IMR-90 (cell line): ENCODE measurements around the gene MRPL12. TPM values are rescaled to one million over a fixed set of nuclear protein-coding genes. Genes with fewer than 3 reads are reported as not detected.

Experiments
- ATAC-seq: fragments of 200-7000 bp; cut with Tn5 transposase; 2 replicates; pipeline ENCODE4 v1.9.1; 2020; ENCODE audit warnings: low read depth, mild to moderate bottlenecking, moderate library complexity
- BruUV-seq: library from RNA; stranded (reverse); fragments of 400-500 nt; replicated peaks from 2 replicates; lab custom pipeline; 2021; lab: Mats Ljungman, UMichigan
- CTCF ChIA-PET: fragments of 300-600 bp; formaldehyde crosslinking; extraction: SDS; loops from one replicate; lab custom pipeline; 2021; ENCODE audit warnings: antibody characterized with exemption; lab: Yijun Ruan, JAX
- POLR2A ChIA-PET: fragments of 300-600 bp; sonication (Branson Sonifier 250); formaldehyde crosslinking; loops from one replicate; lab custom pipeline; 2022; ENCODE audit warnings: antibody characterized with exemption; ENCODE audit not compliant: unreplicated experiment; lab: Charles Lee
- DNase-seq: peaks from one replicate; pipeline ENCODE4 v3.0.0; 2013
- H2AFZ ChIP-seq: replicated peaks from 2 replicates; pipeline ENCODE3; 2013; ENCODE audit warnings: low read length, mild to moderate bottlenecking; ENCODE audit not compliant: poor library complexity
- H2AK5ac ChIP-seq: 2 replicates; pipeline ENCODE4 v1.6.1; 2013; ENCODE audit warnings: low read depth, low read length, inconsistent platforms
- H2AK9ac ChIP-seq: replicated peaks from 2 replicates; pipeline ENCODE3; 2013; ENCODE audit warnings: mild to moderate bottlenecking, low read depth, low read length, moderate library complexity; ENCODE audit not compliant: poor library complexity
- H2BK120ac ChIP-seq: 2 replicates; pipeline ENCODE4 v1.6.1; 2013; ENCODE audit warnings: low read depth, low read length, inconsistent platforms
- H2BK15ac ChIP-seq: 3 replicates; pipeline ENCODE4 v1.6.1; 2013; ENCODE audit warnings: low read depth, low read length, inconsistent platforms
- H2BK20ac ChIP-seq: 2 replicates; pipeline ENCODE4 v1.6.1; 2013; ENCODE audit warnings: low read depth, mild to moderate bottlenecking, inconsistent platforms, low read length, moderate library complexity
- H2BK5ac ChIP-seq: 2 replicates; pipeline ENCODE4 v1.6.1; 2013; ENCODE audit warnings: mild to moderate bottlenecking, low read depth, low read length, inconsistent platforms; ENCODE audit not compliant: poor library complexity, severe bottlenecking
- H3K14ac ChIP-seq: replicated peaks from 2 replicates; pipeline ENCODE4 v1.6.1; 2013; ENCODE audit warnings: low read depth, low read length, inconsistent platforms
- H3K18ac ChIP-seq: 2 replicates; pipeline ENCODE4 v1.6.1; 2013; ENCODE audit warnings: low read depth, low read length, control low read depth
- H3K23ac ChIP-seq: 2 replicates; pipeline ENCODE4 v1.6.1; 2013; ENCODE audit warnings: low read depth, low read length, inconsistent platforms
- H3K27ac ChIP-seq: 2 replicates; pipeline ENCODE4 v1.5.1; 2013; ENCODE audit warnings: mild to moderate bottlenecking, control low read depth, low read length; ENCODE audit not compliant: insufficient read depth
- H3K27me3 ChIP-seq: 2 replicates; pipeline ENCODE4 v1.6.1; 2013; ENCODE audit warnings: low read length; ENCODE audit not compliant: control insufficient read depth, insufficient read depth
- H3K36me3 ChIP-seq: 2 replicates; pipeline ENCODE4 v1.6.1; 2013; ENCODE audit warnings: low read length, mixed read lengths; ENCODE audit not compliant: control insufficient read depth, insufficient read depth
- H3K4ac ChIP-seq: 2 replicates; pipeline ENCODE4 v1.6.1; 2013; ENCODE audit warnings: low read depth, low read length, inconsistent platforms
- H3K4me1 ChIP-seq: 2 replicates; pipeline ENCODE4 v1.6.1; 2013; ENCODE audit warnings: low read length, mixed read lengths; ENCODE audit not compliant: control insufficient read depth, insufficient read depth
- H3K4me2 ChIP-seq: 2 replicates; pipeline ENCODE4 v1.6.1; 2013; ENCODE audit warnings: low read depth, mild to moderate bottlenecking, control low read depth, low read length, moderate library complexity
- H3K4me3 ChIP-seq: 2 replicates; pipeline ENCODE4 v1.5.1; 2013; ENCODE audit warnings: low read depth, mild to moderate bottlenecking, control low read depth, low read length, moderate library complexity; ENCODE audit not compliant: insufficient read depth
- H3K56ac ChIP-seq: 2 replicates; pipeline ENCODE4 v1.6.1; 2013; ENCODE audit warnings: low read length, inconsistent platforms; ENCODE audit not compliant: insufficient read depth; ENCODE audit errors: extremely low read depth
- H3K79me1 ChIP-seq, 2 experiments: 2 replicates each; pipeline ENCODE4 v1.6.1; 2013; ENCODE audit warnings: low read length in 2 of 2, inconsistent platforms in 1 of 2, low read depth in 1 of 2
- H3K9ac ChIP-seq: 2 replicates; pipeline ENCODE4 v1.6.1; 2013; ENCODE audit warnings: low read depth, low read length, control low read depth
- H3K9me1 ChIP-seq: 2 replicates; pipeline ENCODE4 v1.6.1; 2013; ENCODE audit warnings: low read length, inconsistent platforms; ENCODE audit not compliant: insufficient read depth
- H3K9me3 ChIP-seq: 2 replicates; pipeline ENCODE4 v1.6.1; 2013; ENCODE audit warnings: low read length; ENCODE audit not compliant: control insufficient read depth, insufficient read depth
- H4K20me1 ChIP-seq: 2 replicates; pipeline ENCODE4 v1.6.1; 2013; ENCODE audit warnings: low read length, inconsistent platforms; ENCODE audit not compliant: insufficient read depth
- H4K5ac ChIP-seq: 2 replicates; pipeline ENCODE4 v1.6.1; 2013; ENCODE audit warnings: mild to moderate bottlenecking, low read depth, low read length, control low read depth
- H4K8ac ChIP-seq, 2 experiments: 2 replicates each; pipeline ENCODE4 v1.6.1; 2013; ENCODE audit warnings: low read depth in 2 of 2, low read length in 2 of 2, control low read depth in 1 of 2, inconsistent platforms in 1 of 2
- H4K91ac ChIP-seq: 2 replicates; pipeline ENCODE4 v1.6.1; 2013; ENCODE audit warnings: low read depth, low read length, inconsistent platforms; ENCODE audit not compliant: insufficient read depth
- MAZ ChIP-seq: IDR thresholded peaks from 2 replicates; pipeline ENCODE4 v1.6.1; 2012; ENCODE audit warnings: low read depth, mild to moderate bottlenecking, low read length, improper control_type of control experiment, moderate library complexity, borderline replicate concordance
- RAD21 ChIP-seq: IDR thresholded peaks from 2 replicates; pipeline ENCODE4 v1.6.1; 2012; ENCODE audit warnings: low read length, improper control_type of control experiment
- SMC3 ChIP-seq: fragments of 150-350 bp; IDR thresholded peaks from 2 replicates; pipeline ENCODE4 v1.6.1; 2016; ENCODE audit warnings: low read depth, mild to moderate bottlenecking, antibody characterized with exemption, low read length, moderate library complexity
- WGBS, 2 experiments: methylation state at CpG; one replicate each; pipeline versions ENCODE4 v1.1.5 to v1.1.7; 2013; ENCODE audit warnings: missing lambda C conversion rate in 2 of 2; ENCODE audit not compliant: insufficient read length in 1 of 2; ENCODE audit errors: extremely low coverage in 2 of 2; 5-methylcytosine and 5-hydroxymethylcytosine counted together
- dilution Hi-C: fragments of 300-500 bp; cut with HindIII; formaldehyde crosslinking; loops from one replicate; pipeline ENCODE4 v1.14.3; 2018; ENCODE audit warnings: low sequenced_read_pairs; ENCODE audit not compliant: unreplicated experiment
- in situ Hi-C: fragments of 300-500 bp; cut with MboI; formaldehyde crosslinking; loops from 3 replicates; pipeline ENCODE4 v1.14.3; 2019; ENCODE audit warnings: low sequenced_read_pairs, inconsistent platforms, mixed read lengths
- intact Hi-C: fragments of 100-400 bp; cut with micrococcal nuclease; formaldehyde crosslinking; loops from 2 replicates; pipeline ENCODE4 v1.10.0; 2022
- polyA plus RNA-seq, 3 experiments: library from polyadenylated mRNA; depleted of rRNA; stranded (reverse); fragments of >200 nt; gene quantifications; 2 replicates each; pipeline ENCODE4 v1.2.3, GENCODE V29; 2012; ENCODE audit warnings: low replicate concordance in 1 of 3
- total RNA-seq: library from RNA; depleted of rRNA; stranded (reverse); fragments of >200 nt; gene quantifications from 2 replicates; pipeline ENCODE4 v1.2.3, GENCODE V29; 2012

The MRPL12 gene
- total and polyA plus RNA-seq, 2 of the 4 experiments (the other 2 are of a cell fraction), result 17.2 to 111 TPM

DNA sequence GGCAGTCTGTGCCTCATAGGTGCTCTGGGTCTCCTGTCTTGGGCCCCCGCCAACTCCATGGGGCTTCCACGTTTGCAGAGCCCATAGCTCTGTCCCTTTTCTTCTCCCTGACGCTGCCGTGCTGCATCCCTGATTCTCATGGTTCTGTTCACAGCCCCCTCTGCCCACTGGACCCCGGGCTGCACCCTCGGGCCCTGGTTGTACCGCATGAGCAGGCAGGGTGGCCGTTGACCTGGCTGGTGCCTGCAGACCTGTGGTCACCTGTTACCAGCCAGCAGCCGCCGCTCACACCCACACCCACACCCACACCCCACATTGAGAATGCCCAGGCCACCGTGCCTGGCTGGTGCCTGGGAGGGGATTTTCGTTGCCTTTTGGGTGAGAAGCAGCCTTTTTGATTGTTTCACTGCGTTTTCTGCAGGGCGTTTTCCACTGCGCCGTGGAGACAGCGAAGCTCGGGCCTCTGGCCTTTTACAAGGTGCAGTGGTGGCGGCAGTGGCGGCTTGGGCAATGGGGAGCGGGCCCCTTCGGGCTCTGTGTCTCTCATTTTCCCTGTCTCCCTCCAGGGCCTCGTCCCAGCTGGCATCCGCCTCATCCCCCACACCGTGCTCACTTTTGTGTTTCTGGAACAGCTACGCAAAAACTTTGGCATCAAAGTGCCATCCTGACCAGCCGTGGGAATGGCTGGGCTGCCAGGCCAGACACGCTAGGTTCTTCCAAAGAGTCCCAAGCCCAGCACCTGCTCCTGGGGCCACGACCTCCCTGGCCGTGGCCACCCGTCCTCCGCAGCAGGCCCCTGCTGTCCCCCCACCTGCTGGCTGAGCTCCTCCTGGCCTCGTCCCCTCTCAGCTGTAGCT lies 16.5 kb downstream of the MRPL12 start:
- no peak overlapping the region for H4K5ac ChIP-seq
- in situ Hi-C loops, result no loop called here
- no peak overlapping the region for H2BK120ac ChIP-seq
- no peak overlapping the region for H2BK15ac ChIP-seq
- CTCF ChIA-PET, result no interaction called here
- H2AK5ac ChIP-seq, result no peak overlapping the region
- H3K4me3 ChIP-seq, result no peak overlapping the region
- H3K4ac ChIP-seq, result no peak overlapping the region
- dilution Hi-C loops, result no loop called here
- H3K4me2 ChIP-seq, result no peak overlapping the region
- no peak overlapping the region for H3K14ac ChIP-seq
- H3K9me3 ChIP-seq, result no peaks in the 10 kb centered on the region
- H3K36me3 ChIP-seq, result peaks cover 2% of the 10 kb centered on the region; the same call in 1 of the 2 replicates
- no peak overlapping the region for H3K18ac ChIP-seq
- no peak overlapping the region for H2BK20ac ChIP-seq
- no peaks in the 10 kb centered on the region for H3K27me3 ChIP-seq
- intact Hi-C loops, result no loop called here
- peaks cover 0 to 3% of the 10 kb centered on the region in 2 experiments; a peak in 1 of 4 replicates for H3K79me1 ChIP-seq
- BruUV-seq, result no TSS peak
- no peak overlapping the region for H4K91ac ChIP-seq
- no peak overlapping the region for H3K27ac ChIP-seq
- TF ChIP-seq SMC3, result no peak
- no peak for TF ChIP-seq RAD21
- TF ChIP-seq MAZ, result no peak
- no peak overlapping the region for H3K23ac ChIP-seq
- POLR2A ChIA-PET, result interaction anchor here (0.7 kb wide), 1 partner anchor 219 kb away, joined by 4 read pairs; no protein-coding TSS in a partner anchor
- no peak overlapping the region for H4K8ac ChIP-seq
- ATAC-seq (no peak), DNase-seq (no peak)
- no peak overlapping the region for H2BK5ac ChIP-seq
- no peak overlapping the region for H3K9ac ChIP-seq
- no peak overlapping the region for H2AFZ ChIP-seq
- no peaks in the 10 kb centered on the region for H3K9me1 ChIP-seq
- H3K56ac ChIP-seq, result no peak overlapping the region
- no peaks in the 10 kb centered on the region for H4K20me1 ChIP-seq
- no peaks in the 10 kb centered on the region for H3K4me1 ChIP-seq
- no peak overlapping the region for H2AK9ac ChIP-seq
- 94% methylated on average over 19 of the region's 33 CpGs; no CpG with 5 or more reads in 1 of the 2 experiments for WGBS, 2 experiments
